Forelimb muscle (tissue), 1 donor: ENCODE measurements around the gene GRWD1. TPM values are rescaled to one million over a fixed set of nuclear protein-coding genes. Genes with fewer than 3 reads are reported as not detected.

Experiments used
- DNase-seq: peaks from one replicate; pipeline ENCODE4 v3.0.0-alpha.2; 2013; ENCODE audit warnings: low read depth
- polyA plus RNA-seq: library from polyadenylated mRNA; unstranded; fragments of 120-200 nt; gene quantifications from one replicate; pipeline ENCODE4 v1.2.1, GENCODE V29; 2013; ENCODE audit not compliant: insufficient read length

Gene GRWD1
- polyA plus RNA-seq, result 23.2 TPM

DNA sequence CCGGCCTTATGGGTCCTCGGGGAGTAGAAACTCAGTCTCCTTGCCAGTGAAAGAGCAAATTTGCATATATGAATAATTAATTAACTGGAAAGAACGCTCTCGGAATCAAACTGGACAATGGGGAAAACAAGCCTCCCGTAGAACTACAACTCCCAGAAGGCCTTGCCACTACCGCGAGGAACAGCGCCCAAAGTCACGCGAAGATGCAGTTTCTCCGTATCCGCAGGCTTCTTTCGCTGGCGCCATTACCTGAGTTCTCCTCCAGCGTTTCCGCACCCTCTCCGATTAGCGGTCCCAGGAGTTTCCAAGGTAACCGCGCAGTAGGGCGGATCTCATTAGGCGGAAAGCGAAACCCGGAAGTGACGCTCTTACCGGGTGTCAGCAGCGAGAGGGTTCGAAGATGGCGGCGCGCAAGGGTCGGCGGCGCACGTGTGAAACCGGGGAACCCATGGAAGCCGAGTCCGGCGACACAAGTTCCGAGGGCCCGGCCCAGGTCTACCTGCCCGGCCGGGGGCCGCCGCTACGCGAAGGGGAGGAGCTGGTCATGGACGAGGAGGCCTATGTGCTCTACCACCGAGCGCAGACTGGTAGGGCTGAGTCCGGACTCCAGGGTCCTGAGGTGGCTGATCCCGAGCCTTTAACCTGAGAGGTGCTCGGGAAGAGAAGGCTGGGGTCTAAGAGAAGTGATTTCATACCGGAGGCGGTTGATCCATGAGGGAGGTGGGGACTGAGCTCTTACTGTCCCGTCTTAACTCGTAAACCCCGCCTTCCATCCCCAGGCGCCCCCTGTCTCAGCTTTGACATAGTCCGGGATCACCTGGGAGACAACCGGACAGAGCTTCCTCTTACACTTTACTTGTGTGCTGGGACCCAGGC is at the start of gene GRWD1:
TSS of gene GRWD1 (plus strand) at position 378 of the 876 bp plus-strand sequence. CDS start at position 401, 23 bp downstream.
- peak; percentile 90 for DNase-seq

DNA sequence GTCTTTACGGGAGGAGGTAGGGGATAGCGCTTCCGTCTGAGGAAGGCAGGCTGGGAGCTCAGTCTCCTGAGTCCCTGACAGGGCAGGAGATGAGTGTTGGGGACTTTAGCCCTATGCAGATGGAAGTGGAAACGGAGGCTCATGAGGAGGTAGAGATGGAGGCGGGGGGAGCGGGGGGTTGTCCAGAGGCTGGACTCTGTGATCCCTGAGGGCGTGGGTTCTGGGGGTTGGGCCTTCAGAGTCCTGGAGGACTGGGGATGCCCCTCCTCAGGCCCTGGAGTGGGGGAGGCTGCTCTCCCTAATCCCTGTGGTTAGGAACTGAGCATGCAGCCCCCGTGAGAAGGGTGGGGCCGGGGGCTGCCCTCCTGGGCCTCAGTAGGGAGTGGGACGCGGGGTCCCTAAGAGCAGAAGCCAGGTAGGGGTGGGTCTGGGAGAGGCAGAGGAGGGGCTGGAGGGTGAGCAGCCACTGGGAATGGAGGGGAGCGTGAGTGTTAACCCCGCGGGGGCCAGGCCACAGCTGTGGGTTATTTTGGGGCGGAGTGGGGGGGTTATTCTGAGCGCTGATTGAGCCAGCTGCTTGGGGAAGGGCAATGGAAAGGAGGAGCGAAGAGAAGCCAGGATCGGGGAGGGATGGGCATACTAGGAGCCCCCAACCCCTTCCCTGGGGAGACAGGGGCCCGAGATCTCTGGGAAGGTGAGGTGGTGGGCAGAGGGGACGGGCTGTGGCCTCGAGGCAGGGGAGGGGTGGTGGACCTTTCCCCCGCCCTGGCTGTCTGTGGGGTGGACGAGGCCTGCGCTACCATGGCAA is 49.6 kb upstream of the GRWD1 start:
- DNase-seq, result no peak

DNA sequence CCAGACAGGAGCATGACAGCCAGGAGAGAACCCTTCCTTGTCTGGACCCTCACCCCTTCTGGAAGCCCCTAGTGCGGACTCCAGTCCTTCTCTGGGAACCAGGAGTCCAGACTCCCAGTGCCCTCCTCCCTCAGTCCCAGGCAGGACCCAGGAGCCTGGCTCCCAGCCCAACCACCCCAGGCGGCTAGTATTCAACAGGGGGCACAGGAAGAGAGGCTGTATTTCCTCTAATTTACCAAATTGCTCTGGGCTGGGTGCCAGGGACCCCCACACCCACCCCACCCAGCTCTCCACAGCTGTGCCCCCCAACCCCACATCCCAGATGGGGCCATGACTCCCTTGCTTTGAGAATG is 49.0 kb upstream of the GRWD1 start:
- no peak for DNase-seq

DNA sequence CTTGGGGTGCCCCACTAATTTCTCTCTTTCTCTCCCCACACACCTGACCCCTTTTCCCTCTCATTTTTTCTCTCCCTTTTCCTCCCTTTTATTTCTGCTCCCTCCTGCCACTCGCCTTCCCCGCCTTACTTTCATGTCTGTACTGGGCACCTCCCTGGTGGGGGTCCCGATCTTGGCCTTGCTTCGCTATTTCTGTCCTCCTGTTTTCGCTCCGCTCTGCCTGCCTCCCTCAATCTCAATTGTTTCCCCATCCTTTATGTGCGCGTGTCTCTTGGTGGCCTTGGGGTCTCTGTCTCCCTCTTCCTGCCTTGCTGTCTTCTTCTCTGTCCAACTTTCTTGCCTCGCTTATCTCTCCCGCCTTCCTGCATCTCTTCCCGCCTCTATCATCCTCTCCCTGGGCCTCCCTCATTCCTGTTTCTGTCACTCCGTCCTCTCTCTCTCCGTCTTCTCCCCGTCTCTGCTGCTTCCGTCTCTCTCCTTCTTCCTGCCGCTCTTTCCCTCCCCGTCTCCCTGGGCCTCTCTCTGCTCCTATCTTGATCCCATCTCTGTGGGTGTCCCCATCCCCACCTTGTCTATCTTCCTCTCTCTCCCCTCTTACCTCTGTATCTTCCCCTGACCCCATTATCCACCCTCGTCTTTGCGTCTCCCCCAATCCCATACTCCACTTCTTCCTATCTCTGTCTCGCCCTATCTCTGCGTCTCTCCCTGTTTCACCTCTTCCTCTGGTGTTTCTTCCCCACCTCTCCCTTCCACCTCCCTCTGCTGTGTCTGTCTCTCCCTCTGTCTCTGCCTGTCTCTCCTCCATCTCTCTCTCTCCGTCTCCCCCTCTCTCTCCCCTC is 48.3 kb upstream of the GRWD1 start:
- no peak for DNase-seq

DNA sequence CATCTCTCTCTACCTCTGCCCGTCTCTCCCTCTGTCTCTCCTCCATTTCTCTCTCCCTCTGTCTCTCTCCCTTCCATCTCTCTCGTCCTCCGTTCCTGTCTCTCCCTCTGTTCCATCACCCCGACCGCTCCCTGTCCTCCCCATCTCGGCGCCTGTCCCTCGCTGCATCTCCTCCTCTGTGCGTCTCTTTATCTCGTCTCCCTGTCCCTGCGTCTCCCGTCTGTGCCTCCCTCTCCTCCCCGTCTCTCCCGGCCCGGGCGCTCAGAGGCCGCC is 47.7 kb upstream of the GRWD1 start:
- no peak for DNase-seq

DNA sequence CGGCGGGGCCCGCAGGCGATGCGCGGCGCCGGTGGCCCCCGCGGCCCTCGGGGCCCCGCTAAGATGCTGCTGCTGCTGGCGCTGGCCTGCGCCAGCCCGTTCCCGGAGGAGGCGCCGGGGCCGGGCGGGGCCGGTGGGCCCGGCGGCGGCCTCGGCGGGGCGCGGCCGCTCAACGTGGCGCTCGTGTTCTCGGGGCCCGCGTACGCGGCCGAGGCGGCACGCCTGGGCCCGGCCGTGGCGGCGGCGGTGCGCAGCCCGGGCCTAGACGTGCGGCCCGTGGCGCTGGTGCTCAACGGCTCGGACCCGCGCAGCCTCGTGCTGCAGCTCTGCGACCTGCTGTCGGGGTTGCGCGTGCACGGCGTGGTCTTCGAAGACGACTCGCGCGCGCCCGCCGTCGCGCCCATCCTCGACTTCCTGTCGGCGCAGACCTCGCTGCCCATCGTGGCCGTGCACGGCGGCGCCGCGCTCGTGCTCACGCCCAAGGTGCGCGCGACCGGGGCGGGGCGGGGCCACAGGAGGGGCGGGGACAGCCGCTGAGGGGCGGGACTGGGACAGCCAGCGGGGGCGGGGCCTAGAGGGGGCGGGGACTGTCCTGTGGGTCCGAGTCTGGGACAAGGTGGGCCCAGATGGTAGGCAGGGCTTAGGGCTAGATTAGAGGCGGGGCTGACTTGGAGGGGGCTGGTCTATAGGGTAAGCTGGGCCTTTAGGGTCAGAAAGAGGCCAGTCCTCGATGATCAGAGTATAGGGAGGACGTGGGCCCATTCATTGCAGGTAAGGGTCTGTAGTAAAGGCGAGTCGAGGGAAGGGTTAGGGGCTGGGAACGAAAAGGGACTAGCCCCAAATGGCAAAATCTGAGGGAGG is 47.2 kb upstream of the GRWD1 start:
- DNase-seq, result peak; percentile 38

DNA sequence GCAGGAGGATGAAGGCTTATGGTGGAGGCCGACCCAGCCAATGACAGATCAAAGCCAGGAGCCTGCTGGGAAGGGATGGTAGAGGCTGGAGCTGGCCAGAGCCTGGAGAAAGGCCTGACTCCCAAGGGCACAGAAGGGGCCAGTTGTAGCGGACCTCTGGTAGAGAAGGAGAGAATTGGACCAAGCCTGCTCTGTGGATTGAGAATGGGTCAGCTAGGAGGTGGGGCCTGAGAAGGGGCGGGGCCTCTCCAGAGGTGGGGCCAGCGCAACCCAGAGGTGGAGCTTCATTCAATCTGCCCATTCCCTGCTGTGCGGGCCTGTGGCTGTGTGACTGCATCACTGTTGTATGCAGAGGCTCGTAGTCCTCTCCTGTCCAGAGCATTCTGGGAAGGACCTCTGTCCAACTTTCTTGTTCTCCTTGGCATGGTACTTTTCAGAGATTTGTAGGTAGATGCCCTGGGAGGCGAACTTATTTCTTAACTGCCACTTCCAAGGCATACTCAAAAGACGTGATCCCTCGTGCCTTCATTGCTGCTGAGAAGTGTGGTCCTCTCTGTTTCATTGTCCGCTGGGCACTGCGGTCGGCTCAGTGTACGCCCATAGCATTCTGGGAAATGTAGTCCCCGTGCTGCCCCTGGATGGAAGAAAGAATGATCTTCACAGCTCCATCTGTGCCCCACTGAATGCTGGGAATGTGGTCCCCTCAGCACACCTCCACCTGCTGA is 45.6 kb upstream of the GRWD1 start:
- DNase-seq, result no peak

DNA sequence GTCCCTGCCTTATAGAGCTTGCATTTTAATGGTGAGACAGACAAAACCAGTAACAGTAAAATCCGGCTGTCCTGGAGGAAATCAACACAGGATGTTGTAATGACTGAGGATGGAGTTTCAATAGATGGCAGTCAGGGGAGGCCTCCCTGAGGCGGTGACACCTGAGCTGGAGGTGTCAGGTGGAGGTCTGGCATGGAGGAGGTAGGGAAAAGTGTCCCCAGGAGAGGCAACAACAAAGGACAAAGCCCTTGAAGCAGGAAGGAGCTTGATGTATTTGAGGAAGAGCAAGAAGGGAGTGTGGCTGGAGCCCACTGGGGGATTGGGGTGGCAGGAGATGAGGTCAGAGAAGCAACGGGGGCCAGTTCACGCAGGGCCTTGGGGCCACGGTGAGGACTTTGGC is 44.5 kb upstream of the GRWD1 start:
- no peak for DNase-seq

DNA sequence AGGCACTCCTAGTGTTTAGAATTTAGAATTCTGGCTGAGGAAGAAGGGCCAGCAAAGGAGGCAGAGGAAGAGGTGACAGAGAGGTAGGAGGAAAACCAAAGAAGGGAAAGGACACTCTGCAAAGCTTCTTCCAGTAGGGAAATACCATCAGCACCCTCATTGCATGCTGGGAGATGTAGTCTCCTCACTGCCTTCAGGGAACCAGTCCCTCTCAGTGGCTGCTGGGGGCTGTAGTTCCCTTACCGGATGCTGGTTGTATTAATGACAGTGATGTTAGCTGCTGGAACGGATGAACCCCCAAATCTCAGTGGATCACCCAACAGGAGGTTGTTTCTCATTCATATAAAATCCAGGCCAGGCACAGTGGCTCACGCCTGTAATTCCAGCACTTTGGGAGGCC is 42.2 kb upstream of the GRWD1 start:
- DNase-seq, result no peak

DNA sequence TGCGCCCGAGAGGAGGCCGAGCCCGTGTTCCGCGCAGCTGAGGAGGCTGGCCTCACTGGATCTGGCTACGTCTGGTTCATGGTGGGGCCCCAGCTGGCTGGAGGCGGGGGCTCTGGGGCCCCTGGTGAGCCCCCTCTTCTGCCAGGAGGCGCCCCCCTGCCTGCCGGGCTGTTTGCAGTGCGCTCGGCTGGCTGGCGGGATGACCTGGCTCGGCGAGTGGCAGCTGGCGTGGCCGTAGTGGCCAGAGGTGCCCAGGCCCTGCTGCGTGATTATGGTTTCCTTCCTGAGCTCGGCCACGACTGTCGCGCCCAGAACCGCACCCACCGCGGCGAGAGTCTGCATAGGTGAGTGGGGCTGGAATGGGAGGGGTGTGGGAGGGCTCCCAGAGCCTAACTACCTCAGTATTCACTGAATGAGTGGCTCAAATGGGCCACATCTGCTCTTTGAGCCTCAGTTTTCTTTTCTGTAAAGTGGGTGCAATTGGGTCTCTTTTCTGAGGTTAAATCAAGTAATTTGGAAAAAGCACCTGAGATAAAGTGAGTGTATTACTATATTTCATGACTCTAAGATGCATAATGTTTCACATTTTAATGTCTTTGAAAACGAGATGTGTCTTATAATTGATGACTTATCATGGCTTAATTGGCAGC is 40.6 kb upstream of the GRWD1 start:
- DNase-seq, result no peak

DNA sequence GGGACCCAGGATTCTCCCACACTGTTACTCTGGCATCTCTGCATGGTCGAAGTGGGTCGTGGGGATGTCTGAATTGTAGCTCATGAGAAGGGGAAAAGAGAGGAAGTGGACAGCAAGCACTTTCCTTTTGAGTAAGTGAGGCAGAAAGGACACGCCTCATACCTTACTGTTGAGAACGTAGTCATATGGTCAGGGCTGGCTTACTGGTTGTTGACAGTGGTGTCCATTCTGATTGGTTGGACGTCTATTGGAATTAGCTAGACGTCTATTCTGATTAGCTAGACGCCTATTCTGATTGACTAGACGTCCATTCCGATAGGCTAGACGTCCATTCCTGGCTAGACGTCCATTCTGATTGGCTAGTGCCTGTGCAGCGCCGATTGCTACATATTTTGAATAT is 39.9 kb upstream of the GRWD1 start:
- DNase-seq, result no peak

DNA sequence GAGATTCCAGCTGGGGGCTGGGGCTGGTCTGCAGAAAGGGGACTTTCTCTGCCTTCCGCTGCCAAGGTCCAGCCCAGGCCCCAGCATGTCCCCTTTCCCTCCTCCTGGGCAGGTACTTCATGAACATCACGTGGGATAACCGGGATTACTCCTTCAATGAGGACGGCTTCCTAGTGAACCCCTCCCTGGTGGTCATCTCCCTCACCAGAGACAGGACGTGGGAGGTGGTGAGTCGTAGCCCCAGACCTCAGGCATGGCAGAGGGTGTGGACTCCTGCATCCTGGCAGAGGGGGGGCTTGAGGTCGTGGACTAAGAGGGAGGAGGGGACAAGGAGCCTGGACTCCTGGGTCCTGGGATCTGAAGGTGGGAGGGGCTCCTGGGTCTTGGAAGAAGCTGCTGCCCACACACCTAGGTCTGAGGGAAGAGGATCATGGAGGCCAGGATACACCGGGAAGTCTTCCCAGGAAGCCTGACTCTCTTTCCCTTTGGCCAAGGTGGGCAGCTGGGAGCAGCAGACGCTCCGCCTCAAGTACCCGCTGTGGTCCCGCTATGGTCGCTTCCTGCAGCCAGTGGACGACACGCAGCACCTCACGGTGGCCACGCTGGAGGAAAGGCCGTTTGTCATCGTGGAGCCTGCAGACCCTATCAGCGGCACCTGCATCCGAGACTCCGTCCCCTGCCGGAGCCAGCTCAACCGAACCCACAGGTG is 31.8 kb upstream of the GRWD1 start:
- no peak for DNase-seq

DNA sequence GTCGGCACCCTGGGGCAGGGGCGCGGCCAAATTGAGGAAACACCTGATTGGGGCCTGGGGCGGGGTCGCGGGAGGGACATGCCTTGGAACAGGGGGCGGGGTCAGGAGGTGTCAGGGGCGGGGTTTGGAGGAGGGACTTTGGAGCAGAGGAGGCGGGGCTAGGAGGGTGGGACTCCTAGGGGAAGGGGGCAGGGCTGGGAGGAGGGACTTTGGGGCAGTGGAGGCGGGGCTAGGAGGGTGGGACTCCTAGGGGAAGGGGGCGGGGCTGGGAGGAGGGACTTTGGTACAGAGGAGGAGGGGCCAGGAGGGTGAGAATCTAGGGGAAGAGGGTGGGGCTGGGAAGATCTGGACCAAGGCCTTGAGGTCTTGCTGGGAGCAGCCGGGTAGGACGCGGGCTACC is 30.4 kb upstream of the GRWD1 start:
- DNase-seq, result no peak

DNA sequence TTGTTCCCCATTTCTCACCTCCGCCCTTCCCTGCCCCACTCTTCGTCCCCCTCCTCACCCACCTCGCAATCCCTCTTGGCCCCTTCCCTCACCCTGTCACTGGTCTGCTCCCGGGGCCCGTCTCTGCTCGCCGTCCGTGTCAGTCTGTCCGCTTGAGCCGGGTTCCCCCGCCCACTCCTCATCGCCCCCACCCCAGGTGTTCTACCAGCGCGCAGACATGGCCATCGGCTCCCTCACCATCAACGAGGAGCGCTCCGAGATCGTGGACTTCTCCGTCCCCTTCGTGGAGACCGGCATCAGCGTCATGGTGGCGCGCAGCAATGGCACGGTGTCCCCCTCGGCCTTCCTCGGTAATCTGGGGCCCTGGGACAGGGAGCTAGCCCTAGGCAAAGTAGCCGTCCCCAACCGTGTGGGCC is 30.0 kb upstream of the GRWD1 start:
- no peak for DNase-seq

DNA sequence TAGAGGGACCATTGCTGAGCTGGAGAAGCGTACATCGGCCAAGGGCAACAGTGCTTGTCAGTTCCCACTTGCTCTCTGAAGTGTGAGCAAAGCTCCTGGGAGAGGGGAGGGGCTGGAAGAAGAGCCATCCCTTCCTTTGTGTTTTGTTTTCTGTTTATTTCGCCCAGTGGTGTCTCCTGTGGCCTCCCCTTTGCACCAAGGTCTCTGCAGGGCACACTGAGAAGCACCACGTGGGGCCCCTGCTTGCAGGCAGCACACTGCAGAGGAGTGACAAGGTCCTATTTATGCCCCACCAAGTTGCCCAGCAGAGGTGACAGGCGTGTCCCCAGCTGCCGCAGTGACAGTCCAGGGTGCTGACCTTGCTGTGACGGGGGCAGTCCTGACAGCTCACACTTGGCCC is 28.4 kb upstream of the GRWD1 start:
- no peak for DNase-seq

DNA sequence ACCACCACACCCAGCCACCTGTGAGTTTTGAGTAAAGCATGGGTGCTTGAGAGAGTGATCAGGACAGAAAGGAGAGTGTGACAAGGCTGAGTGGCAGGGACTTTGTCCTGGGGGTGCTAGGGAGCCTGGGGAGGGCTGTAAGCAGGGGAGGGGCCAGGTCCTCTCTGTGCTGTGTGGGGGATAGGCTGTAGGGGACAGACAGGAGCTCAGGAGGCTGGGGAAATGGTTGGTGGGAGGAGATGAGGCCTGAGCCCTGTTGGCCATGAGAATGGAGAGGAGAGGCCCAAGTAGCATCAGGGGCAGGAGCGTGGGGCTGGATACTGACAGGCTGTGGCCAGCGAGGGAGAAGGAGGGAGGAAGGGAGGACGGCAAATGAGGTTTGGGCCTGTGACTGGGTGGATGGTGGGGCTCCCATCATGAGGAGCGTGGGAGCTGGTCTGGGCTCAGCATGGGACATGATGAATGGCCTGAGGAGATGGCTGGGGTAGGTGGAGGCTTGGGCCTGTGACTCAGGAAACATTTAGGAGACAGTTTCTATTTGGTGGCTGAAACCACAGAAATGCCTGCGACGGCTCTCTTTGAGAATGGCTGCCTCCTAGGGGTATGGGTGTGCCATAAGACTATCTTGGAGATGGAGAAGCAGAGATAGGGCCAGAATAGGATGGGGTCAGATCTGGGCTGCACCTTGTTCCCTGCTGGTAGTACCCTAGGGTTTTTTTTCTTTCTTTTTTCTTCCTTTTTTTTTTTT is 27.3 kb upstream of the GRWD1 start:
- DNase-seq, result no peak

DNA sequence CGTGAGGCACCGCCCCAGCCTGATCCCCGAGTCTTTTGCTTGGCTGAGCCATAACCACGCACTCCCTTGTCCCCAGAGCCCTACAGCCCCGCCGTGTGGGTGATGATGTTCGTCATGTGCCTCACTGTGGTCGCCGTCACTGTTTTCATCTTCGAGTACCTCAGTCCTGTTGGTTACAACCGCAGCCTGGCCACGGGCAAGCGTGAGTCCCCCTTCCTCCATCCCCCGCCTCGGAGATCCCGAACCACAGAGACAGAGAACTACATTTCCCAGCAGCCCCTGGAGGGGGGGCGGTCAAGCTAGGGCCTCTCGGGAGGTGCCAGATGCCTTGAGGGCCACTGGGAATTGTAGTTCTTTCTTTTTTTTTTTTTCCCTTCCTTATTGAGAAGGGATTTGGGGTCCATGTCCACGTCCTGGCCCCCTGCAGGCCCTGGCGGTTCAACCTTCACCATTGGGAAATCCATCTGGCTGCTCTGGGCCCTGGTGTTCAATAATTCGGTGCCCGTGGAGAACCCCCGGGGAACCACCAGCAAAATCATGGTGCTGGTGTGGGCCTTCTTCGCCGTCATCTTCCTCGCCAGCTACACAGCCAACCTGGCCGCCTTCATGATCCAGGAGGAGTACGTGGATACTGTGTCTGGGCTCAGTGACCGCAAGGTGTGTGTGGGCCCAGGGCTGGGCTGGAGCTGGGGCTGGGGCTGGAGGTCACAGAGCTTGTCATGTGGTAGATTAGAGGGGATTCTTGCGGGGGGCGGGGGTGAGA is 26.4 kb upstream of the GRWD1 start:
- DNase-seq, result no peak

DNA sequence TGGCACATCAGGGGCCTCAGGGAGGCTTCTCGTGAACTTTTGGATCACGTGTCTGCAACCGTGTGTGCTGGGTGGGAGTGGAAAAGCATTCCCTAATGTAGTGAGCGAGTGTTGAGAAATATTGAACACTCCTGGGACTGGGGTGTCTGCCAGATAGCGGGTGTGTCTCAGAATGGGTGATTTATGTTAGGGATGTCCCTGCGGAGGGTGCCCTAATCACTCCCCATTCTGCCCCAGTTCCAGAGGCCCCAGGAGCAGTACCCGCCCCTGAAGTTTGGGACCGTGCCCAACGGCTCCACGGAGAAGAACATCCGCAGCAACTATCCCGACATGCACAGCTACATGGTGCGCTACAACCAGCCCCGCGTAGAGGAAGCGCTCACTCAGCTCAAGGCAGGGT is 24.2 kb upstream of the GRWD1 start:
- DNase-seq, result no peak
